Measurements from ENCODE around the gene MED31. TPM values are rescaled to one million over a fixed set of nuclear protein-coding genes. Genes with fewer than 3 reads are reported as not detected.

Gene MED31
- total RNA-seq, 1 donor, result 14.2 TPM

DNA sequence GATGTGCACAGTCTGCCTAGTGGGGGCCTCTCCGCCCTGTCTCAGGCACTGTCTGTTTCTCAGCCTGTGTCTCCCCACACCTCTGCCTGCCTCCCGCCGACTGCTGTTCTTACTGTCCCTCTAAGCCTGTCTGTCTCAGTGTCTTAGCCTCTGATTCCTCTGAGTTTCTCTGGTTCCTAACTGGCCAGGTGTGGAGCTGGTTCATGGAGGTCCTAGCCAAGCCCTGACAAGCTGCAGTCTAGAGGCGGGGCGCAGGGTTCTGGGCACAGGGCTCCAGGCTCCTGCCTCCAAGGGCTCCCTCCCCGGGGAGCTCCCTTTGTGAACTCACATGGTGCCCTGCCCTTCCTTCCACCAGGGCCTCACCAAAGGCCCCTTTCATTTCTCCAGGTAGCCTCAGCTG, 19.6 kb upstream of the MED31 start:
- TF ChIP-seq, protein P1, sequence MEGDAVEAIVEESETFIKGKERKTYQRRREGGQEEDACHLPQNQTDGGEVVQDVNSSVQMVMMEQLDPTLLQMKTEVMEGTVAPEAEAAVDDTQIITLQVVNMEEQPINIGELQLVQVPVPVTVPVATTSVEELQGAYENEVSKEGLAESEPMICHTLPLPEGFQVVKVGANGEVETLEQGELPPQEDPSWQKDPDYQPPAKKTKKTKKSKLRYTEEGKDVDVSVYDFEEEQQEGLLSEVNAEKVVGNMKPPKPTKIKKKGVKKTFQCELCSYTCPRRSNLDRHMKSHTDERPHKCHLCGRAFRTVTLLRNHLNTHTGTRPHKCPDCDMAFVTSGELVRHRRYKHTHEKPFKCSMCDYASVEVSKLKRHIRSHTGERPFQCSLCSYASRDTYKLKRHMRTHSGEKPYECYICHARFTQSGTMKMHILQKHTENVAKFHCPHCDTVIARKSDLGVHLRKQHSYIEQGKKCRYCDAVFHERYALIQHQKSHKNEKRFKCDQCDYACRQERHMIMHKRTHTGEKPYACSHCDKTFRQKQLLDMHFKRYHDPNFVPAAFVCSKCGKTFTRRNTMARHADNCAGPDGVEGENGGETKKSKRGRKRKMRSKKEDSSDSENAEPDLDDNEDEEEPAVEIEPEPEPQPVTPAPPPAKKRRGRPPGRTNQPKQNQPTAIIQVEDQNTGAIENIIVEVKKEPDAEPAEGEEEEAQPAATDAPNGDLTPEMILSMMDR (IDR thresholded peaks at IDR 0.05; ENCODE audit: insufficient read depth, low read depth, low read length), result no peak

DNA sequence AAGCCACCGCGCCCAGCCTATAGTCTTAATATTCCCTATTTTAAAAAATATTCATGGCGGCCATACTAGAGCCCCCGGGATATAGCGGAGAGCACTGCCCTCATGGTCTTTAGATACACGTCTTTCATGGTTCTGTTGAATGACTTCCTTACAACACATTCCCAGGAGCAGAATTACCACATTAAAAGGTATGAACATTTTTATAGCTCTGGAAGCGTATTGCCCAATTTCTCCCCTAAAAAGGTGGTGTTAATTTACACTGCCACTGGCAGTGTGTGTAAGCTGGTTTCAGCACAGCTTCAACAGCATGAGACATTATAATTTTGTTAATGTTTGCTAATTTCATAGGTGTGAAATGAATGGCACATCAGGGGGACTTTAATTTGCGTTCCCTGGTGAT, 19.2 kb upstream of the MED31 start:
- no peak for DNase-seq (ENCODE audit: low read depth)
- TF ChIP-seq, protein P1 (IDR thresholded peaks at IDR 0.05; ENCODE audit: insufficient read depth, low read depth, low read length), result no peak
- no peak overlapping the region for H3K4me3 ChIP-seq (ENCODE audit: low read depth, low read length)

More for the DNA sequence above, 19.6 kb upstream of the MED31 start:
- no peak for DNase-seq (ENCODE audit: low read depth)
- H3K4me3 ChIP-seq (ENCODE audit: low read depth, low read length), result no peak overlapping the region

DNA sequence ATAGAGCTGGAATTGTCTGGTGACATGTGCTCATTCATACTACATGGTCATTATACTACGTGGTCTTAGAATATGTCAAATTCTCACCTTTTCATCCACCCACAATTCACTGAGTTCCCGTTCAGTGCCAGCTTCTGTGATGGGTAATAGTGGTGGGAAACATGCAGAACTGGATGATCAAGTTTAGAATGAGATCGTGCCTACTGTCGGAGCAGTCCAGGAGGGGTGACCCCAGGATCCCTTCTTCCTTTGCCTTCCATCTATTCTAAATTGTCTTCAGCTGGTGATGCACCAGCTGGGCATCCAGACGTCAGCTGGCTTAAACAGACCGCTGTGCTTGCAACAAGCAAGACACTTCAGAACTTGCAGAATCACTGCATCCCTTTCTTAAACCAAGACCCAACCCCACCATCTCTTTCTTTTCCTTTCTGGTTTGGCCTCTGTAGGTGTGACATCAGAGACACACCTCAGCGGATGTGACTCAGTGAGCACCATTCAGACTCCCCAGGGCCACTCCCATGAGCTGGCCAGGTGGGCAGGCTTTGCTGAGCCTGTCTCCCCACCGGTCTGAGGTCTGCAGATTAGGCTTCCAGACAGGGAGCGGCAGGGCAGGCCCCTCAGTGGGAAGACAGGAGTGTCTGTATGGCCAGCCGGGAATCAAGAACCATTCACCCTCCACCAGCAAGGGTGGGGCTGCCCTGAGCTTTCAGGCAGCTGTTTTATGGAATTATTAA, 18.2 kb upstream of the MED31 start:
- no peak overlapping the region for H3K4me3 ChIP-seq (ENCODE audit: low read depth, low read length)
- no peak for DNase-seq (ENCODE audit: low read depth)
- TF ChIP-seq, protein P1 (IDR thresholded peaks at IDR 0.05; ENCODE audit: insufficient read depth, low read depth, low read length), result no peak

DNA sequence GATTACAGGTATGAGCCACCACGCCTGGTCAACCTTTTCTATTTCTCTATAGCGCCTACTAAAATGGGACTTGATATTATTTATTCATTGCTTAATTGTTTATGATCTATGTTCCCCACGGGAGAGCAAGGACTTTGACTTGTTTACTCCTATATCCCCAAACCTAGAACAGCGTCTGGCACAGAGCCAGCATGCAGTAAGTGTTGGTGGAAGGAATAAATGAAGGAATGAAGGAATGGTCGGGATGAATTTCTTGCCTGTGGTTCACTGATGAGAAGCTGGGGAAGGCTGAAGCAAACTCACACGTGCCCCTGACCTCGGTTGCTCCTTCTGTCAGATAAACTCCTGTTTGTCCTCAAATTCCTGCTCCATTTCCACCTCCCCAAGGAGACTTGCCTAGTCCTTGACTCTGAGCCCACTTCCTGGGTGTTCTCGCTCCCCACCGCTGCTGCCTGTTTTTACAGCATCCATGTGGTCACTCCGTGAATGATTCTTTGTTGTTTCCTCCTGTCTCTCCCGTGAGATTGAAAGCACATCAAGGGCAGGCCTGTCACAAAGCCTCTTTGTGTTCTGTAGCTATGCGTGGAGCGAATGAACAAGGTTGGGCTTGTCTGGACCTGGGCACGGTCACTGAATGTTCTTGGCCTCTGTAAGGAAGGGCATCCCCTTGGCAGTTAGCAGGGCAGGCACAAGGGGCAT, 17.5 kb upstream of the MED31 start:
- H3K4me3 ChIP-seq (ENCODE audit: low read depth, low read length), result no peak overlapping the region
- no peak for DNase-seq (ENCODE audit: low read depth)
- TF ChIP-seq, protein P1 (IDR thresholded peaks at IDR 0.05; ENCODE audit: insufficient read depth, low read depth, low read length), result no peak

DNA sequence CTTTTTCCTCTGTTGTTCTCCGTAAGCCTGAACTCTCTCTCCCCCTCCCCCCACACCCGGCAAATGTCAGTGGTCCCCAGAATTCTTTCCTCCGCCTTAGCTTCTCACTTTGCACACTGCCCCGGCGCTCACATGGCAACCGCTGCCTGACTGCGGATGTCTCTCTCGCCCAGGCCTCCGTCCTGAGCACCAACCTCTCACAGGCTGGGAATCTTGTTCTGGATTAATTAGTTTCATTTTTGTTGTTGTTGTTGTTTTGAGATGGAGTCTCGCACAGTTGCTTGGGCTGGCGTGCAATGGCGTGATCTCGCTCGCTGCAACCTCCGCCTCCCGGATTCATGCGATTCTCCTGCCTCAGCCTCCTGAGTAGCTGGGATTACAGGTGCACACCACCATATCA, 16.8 kb upstream of the MED31 start:
- no peak overlapping the region for H3K4me3 ChIP-seq (ENCODE audit: low read depth, low read length)
- TF ChIP-seq, protein P1 (IDR thresholded peaks at IDR 0.05; ENCODE audit: insufficient read depth, low read depth, low read length), result no peak
- DNase-seq (ENCODE audit: low read depth), result no peak

DNA sequence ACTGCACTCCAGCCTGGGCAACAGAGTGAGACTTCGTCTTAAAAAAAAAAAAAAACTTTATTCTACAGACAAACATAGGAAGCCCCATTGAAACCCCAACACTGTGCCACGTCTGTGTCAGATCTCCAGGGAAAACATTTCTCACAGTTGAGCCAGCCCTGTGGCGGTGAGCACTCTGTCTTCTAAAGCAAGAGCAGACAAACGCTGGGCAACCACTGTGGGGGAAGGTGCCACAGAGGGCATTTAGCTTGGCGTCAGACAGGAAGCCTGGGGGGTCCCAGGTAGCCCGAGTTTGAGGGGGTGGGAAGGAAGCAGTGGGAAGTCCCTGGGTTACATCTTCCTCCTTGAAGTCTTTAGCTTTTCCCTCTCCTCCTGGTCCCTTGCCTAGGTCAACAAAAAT, 16.1 kb upstream of the MED31 start:
- no peak overlapping the region for H3K4me3 ChIP-seq (ENCODE audit: low read depth, low read length)
- TF ChIP-seq, protein P1 (IDR thresholded peaks at IDR 0.05; ENCODE audit: insufficient read depth, low read depth, low read length), result no peak
- no peak for DNase-seq (ENCODE audit: low read depth)
